ENCODE measurements around the gene CFAP69.

GRCh38 chr7:90251304-90251635, 6.3 kb downstream of the CFAP69 start:
- TF ChIP-seq POLR2A (IDR thresholded peaks at IDR 0.05; ENCODE audit: low read length) (no peak), GATA1 (IDR thresholded peaks at IDR 0.05; ENCODE audit: low read depth, low read length) (no peak)

Data from erythroblast (primary cell).